Measurements from ENCODE around the gene SULF2.

The SULF2 gene

DNA sequence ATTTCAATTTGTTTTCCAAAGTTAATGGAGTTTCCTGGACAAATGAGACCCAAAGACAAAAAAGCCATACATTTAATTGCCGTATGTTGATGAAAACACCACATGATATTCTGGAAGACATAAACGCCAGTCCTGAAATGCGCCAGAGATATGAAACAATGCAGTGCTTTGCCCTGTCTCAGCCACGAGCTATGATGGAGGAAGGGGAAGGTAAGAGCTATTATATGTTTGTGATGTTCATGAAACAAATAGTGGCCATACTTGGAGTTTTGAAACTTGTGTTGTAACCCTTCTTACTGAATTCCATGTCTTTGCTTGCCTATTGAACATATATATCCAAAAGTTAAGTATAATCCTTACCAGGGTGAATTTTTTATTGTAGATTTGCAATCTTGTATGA is 157.7 kb downstream of the SULF2 start:
- peaks cover 60% of the 10 kb centered on the region for H3K36me3 Mint-ChIP-seq (ENCODE audit: low read depth)
- H3K27me3 Mint-ChIP-seq, result no peaks in the 10 kb centered on the region
- peaks cover 4% of the 10 kb centered on the region for H3K4me1 Mint-ChIP-seq
- ATAC-seq (no peak), DNase-seq (no peak)
- H3K4me3 Mint-ChIP-seq, result no peak overlapping the region
- H3K9me3 Mint-ChIP-seq, result no peaks in the 10 kb centered on the region
- no peak overlapping the region for H3K27ac Mint-ChIP-seq

DNA sequence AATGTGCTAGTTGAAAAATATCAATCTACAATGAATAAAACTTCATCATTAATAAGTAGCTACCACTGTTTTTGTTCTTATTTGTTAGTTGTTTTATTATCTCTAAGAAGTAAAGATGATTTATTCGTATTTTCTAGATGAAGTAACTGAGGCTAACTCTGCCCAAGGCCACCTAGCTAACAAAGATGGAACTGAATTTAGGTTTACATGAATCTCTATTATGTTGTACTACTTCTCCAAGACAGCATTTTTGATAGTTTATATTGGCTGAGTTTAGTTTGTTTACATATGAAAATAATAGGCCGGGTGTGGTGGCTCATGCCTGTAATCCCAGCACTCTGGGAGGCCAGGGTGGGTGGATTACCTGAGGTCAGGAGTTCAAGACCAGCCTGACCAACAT is 162.1 kb downstream of the SULF2 start:
- ATAC-seq, result no peak
- Mint-ChIP-seq H3K27me3 (no peaks in the 10 kb centered on the region), H3K4me3 (no peak overlapping the region), H3K27ac (no peak overlapping the region), H3K4me1 (peaks cover 19% of the 10 kb centered on the region), H3K36me3 (ENCODE audit: low read depth) (peaks cover 44% of the 10 kb centered on the region), H3K9me3 (no peaks in the 10 kb centered on the region)
- no peak for DNase-seq

DNA sequence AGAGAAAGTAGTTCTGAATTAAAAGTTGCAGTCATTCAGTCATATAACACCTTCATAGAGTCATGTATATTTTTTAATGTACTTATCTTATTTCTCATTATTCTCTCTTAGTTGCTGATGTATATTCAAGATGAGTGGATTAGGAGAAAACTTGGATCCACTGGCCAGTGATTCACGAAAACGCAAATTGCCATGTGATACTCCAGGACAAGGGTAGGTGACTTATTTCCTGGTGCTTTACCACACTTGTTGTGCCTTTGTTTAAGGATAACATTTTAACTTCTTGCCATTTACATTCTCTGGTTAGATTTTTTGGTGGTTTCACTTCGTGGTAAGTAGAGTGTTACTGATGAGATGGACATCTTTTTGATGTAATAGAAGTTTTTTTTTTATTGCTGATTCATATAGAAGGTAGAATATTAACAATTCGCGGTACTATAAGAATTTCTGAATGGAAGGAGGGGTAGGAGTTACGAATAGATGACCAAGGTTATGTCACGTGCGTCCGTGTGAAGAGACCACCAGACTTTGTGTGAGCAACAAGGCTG is 163.1 kb downstream of the SULF2 start:
- H3K36me3 Mint-ChIP-seq (ENCODE audit: low read depth), result peaks cover 44% of the 10 kb centered on the region
- ATAC-seq, result no peak

DNA sequence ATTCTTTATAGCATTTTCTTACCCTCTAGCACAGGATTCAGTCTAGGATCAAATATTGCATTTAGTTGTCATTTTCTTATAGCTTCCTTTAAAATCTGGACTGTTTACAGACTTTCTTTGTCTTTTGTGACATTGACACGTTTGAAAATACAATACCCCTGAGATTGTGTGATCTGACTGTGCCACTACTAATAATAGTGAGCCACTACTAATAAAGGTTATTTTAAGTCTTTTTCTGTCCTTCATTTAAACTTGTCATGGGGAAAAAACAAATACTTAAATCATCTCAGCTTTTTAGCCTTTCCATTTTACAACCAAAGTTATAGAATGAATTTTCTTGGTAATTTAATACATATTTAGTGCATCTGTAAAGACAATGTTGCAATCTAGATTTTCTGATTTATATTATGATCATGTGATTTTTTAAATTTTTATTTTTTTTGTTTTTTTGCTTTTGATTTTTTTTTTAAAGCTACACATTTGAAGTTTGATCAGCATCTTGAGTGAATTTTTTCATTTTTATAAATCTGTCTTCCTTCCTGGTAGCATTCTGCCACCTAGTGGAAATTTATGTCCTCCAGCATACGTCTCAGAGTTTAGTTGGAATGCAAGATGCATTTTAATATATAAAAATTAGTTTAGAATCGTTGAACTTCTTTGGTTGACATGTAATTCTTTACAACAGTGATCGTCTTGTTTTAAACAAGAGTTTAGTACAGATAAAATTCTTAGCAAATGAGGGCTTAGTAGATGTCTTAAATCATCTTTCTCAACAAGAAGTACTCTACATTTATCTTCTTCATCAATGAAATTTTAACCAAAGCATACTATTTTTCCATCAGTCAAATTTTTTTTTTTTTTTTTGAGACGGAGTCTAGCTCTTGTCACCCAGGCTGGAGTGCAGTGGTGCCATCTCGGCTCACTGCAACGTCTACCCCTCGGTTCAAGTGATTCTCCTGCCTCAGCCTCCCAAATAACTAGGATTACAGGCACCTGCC is 164.2 kb downstream of the SULF2 start:
- DNase-seq (no peak), ATAC-seq (no peak)
- Mint-ChIP-seq H3K27me3 (no peaks in the 10 kb centered on the region), H3K27ac (peak overlapping the region; percentile 76), H3K36me3 (ENCODE audit: low read depth) (peaks cover 43% of the 10 kb centered on the region), H3K4me3 (no peak overlapping the region), H3K9me3 (no peaks in the 10 kb centered on the region), H3K4me1 (peaks cover 33% of the 10 kb centered on the region)

More for the DNA sequence above, 163.1 kb downstream of the SULF2 start:
- Mint-ChIP-seq H3K27ac (peak overlapping the region; percentile 82), H3K4me3 (no peak overlapping the region), H3K9me3 (no peaks in the 10 kb centered on the region), H3K4me1 (peaks cover 26% of the 10 kb centered on the region), H3K27me3 (no peaks in the 10 kb centered on the region)
- no peak for DNase-seq

DNA sequence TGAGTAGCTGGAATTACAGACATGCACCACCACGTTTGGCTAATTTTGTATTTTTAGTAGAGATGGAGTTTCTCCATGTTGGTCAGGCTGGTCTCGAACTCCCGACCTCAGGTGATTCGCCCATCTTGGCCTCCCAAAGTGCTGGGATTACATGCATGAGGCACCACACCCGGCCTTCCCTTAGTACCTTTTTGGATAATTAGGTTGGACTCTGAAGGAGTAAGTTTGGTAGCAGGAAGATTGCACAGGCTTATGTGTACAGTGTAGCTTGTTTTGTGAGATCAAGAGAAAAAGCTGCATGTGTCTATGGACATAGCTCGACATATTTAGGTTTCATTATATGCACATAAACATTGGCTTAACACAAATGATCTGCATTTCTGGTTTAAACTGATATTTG is 166.8 kb downstream of the SULF2 start:
- Mint-ChIP-seq H3K4me3 (no peak overlapping the region), H3K9me3 (no peaks in the 10 kb centered on the region), H3K27me3 (no peaks in the 10 kb centered on the region), H3K36me3 (ENCODE audit: low read depth) (peaks cover 31% of the 10 kb centered on the region), H3K4me1 (peaks cover 50% of the 10 kb centered on the region), H3K27ac (peak overlapping the region; percentile 62)
- DNase-seq, result no peak
- ATAC-seq, result no peak

DNA sequence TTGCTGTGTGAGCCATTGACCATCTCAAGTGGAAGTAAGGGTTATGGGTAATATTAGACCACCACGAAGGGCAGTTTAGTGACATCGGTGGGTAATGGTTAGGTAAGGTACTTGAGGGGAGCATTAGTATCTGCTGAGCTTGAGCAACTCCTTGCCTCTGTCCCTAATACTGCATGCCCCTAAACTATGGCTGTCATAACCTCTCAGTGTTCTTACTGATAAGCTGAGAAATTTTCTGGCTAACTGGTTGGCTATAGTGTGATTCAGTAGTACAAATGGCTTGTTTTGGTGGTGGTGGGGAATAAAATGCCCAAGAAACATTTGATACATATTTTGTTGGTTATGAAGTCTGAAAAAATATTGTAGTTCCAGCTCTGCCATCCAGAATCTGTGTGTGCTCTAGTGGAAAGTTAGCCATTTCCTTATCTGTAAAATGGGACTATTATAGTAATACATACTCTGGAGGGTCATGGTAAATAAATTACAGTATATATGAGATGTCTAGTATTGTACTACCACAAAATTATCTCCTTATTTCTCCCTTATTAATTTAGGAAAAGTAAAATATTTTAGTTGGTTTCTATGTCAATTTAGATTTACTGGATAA is 170.5 kb downstream of the SULF2 start:
- no peak for ATAC-seq
- Mint-ChIP-seq H3K27ac (peak overlapping the region; percentile 78), H3K27me3 (no peaks in the 10 kb centered on the region), H3K4me1 (peaks cover 71% of the 10 kb centered on the region), H3K36me3 (ENCODE audit: low read depth) (peaks cover 31% of the 10 kb centered on the region), H3K4me3 (no peak overlapping the region), H3K9me3 (no peaks in the 10 kb centered on the region)
- no peak for DNase-seq

DNA sequence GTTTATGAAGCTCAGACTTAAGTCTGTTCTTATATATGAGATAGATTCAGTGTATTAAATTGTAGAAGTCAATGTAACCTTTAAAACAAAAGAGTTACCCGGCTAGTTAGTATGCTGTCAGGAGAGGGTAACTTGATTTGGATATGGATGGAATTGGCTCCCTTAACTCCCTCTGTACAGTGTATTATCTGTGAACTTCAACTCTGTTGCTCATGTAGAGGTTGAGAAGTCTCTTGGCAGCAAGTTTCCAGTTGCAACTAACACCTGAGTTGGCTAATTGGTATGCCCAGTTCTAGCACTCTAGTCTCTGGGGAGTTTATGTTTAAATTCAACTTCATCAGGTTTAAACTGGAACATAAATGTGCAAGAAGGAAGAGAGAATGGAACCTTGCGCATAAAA is 172.6 kb downstream of the SULF2 start:
- ATAC-seq, result no peak
- Mint-ChIP-seq H3K27ac (peak overlapping the region; percentile 85), H3K36me3 (ENCODE audit: low read depth) (peaks cover 39% of the 10 kb centered on the region), H3K9me3 (no peaks in the 10 kb centered on the region), H3K27me3 (no peaks in the 10 kb centered on the region), H3K4me1 (peaks cover 84% of the 10 kb centered on the region), H3K4me3 (no peak overlapping the region)
- DNase-seq, result no peak

DNA sequence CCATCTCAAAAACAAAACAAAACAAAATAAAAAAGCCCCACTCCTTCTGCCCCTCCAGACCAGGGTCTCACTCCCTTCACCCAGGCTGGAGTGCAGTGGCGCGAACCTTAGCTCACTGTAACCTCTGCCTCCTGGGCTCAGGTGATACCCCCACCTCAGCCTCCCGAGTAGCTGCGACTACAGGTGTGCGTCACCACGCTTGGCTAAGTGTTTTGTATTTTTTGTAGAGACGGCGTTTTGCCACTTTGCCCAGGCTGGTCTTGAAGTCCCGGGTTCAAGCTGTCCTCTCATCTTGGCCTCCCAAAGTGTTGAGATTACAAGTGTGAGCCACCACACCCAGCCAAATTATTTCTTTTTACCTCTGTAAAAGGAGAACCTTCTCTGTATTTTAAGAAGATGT is 173.5 kb downstream of the SULF2 start:
- no peak overlapping the region for H3K4me3 Mint-ChIP-seq
- ATAC-seq, result no peak
- peaks cover 33% of the 10 kb centered on the region for H3K36me3 Mint-ChIP-seq (ENCODE audit: low read depth)
- no peaks in the 10 kb centered on the region for H3K9me3 Mint-ChIP-seq
- peak overlapping the region; percentile 85 for H3K27ac Mint-ChIP-seq
- no peaks in the 10 kb centered on the region for H3K27me3 Mint-ChIP-seq
- H3K4me1 Mint-ChIP-seq, result peaks cover 88% of the 10 kb centered on the region
- DNase-seq, result no peak

DNA sequence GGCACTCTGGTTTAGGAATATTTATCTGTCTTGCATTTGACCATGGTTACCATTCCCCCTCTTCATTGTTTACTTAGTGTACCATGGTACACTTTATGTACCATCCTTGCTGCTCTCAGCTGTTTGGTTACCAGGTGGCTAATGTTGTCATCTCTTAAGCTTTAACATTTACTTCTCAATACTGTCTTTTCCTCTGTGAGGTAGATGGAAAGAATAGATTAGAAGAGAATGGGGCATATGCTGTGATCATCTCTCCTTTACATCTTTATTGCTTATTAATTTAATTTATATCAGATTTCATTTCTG is 174.4 kb downstream of the SULF2 start:
- DNase-seq (no peak), ATAC-seq (peak; percentile 64)
- H3K4me3 Mint-ChIP-seq, result peak overlapping the region; percentile 64
- no peaks in the 10 kb centered on the region for H3K9me3 Mint-ChIP-seq
- peaks cover 37% of the 10 kb centered on the region for H3K36me3 Mint-ChIP-seq (ENCODE audit: low read depth)
- H3K4me1 Mint-ChIP-seq, result peaks cover 91% of the 10 kb centered on the region
- no peaks in the 10 kb centered on the region for H3K27me3 Mint-ChIP-seq
- peak overlapping the region; percentile 99 for H3K27ac Mint-ChIP-seq

DNA sequence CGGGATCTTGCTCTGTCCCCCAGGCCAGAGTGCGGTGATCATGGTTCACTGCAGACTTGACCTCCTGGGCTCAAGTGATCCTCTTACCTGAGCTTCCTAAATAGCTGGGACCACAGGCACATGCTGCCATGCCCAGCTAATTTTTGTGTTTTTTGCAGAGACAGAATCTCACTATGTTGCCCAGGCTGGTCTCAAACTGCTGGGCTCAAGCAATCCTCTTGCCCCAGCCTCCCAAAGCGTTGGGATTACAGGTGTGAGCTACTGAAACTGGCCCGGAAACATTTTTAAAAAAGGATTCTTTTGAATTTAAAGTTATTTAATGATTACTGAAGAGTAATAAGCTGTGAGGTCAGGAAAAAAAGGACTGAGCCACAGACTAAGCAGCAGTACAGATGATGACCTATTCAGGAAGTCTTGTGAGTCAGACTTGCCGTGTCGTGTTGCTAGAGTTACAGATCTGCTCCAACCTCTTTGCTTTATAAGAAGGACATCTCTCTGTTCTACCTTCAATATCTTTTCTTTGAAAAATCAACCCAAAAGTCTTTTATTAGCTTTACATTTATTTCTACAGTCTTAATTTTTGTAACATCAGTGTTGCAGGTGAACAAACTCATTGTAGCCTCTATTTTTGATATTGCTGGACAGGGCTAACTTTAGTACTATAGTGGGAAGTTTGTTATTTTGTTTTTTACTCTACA is 174.9 kb downstream of the SULF2 start:
- Mint-ChIP-seq H3K4me1 (peaks cover 94% of the 10 kb centered on the region), H3K9me3 (no peaks in the 10 kb centered on the region), H3K36me3 (ENCODE audit: low read depth) (peaks cover 37% of the 10 kb centered on the region), H3K4me3 (peak overlapping the region; percentile 64), H3K27ac (peak overlapping the region; percentile 99), H3K27me3 (no peaks in the 10 kb centered on the region)
- ATAC-seq, result peak; percentile 95
- DNase-seq, result peak; percentile 79

DNA sequence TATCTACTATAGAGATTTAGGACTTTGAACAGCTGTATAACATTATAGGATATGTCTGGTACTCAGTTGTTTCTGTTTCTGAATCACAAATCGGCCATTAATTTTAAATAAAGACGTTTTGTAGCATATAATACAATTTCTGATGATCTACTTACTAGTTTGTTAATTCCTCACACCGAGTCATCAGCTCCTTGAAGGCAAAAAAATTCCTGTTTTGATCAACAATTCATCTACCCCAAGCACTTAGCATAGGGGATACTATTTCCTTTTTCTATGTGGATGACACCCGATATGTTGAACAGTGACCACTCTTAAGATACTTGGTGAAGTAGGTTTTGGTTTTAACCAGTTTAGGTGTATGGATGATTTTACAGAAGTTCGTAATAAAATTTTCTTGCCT is 176.3 kb downstream of the SULF2 start:
- Mint-ChIP-seq H3K36me3 (ENCODE audit: low read depth) (peaks cover 40% of the 10 kb centered on the region), H3K4me3 (peak overlapping the region; percentile 39), H3K27me3 (no peaks in the 10 kb centered on the region), H3K9me3 (no peaks in the 10 kb centered on the region), H3K4me1 (peaks cover 92% of the 10 kb centered on the region), H3K27ac (peak overlapping the region; percentile 89)
- ATAC-seq, result no peak
- no peak for DNase-seq
